Stimulated activated CD8-positive, alpha-beta memory T cell treated with anti-CD3 and anti-CD28 coated beads, Interleukin-12 subunit alpha, Interleukin-12 subunit beta, amount 100 ng/mL, for 24 hours (primary cell): ENCODE results near the gene COL17A1.

Source experiments
- DNase-seq: peaks from one replicate; pipeline ENCODE4 v3.0.0-alpha.2; 2020; ENCODE audit errors: extremely low read depth

Gene COL17A1

GRCh38 chr10:104052431-104052830 lies 33.2 kb downstream of the COL17A1 start:
- DNase-seq: no peak

- no peak for DNase-seq
These were observed 36.0 kb downstream of the COL17A1 start for GRCh38 chr10:104049504-104050250.

- DNase-seq: no peak
These were observed 39.0 kb downstream of the COL17A1 start for GRCh38 chr10:104046651-104047050.

- no peak for DNase-seq
These were observed 40.3 kb downstream of the COL17A1 start for GRCh38 chr10:104045151-104046089.

GRCh38 chr10:104043854-104044253 lies 41.8 kb downstream of the COL17A1 start:
- no peak for DNase-seq

- DNase-seq: no peak
These were observed 42.4 kb downstream of the COL17A1 start for GRCh38 chr10:104043185-104043830.

- no peak for DNase-seq
These were observed 43.7 kb downstream of the COL17A1 start for GRCh38 chr10:104041891-104042535.

- DNase-seq: no peak
These were observed 44.6 kb downstream of the COL17A1 start for GRCh38 chr10:104040862-104041789.

- DNase-seq: no peak
These were observed 45.3 kb downstream of the COL17A1 start for GRCh38 chr10:104040382-104040781.

- no peak for DNase-seq
These were observed 46.5 kb downstream of the COL17A1 start for GRCh38 chr10:104038958-104039752.

- DNase-seq: no peak
These were observed 47.1 kb downstream of the COL17A1 start for GRCh38 chr10:104038537-104038936.

- no peak for DNase-seq
These were observed 48.3 kb downstream of the COL17A1 start for GRCh38 chr10:104037261-104037951.

- no peak for DNase-seq
These were observed 49.0 kb downstream of the COL17A1 start for GRCh38 chr10:104036518-104037260.

GRCh38 chr10:104036069-104036384 lies 49.7 kb downstream of the COL17A1 start:
- no peak for DNase-seq

- no peak for DNase-seq
These were observed 50.2 kb downstream of the COL17A1 start for GRCh38 chr10:104035194-104036068.

GRCh38 chr10:104034401-104035193 lies 51.1 kb downstream of the COL17A1 start:
- DNase-seq: no peak

- no peak for DNase-seq
These were observed 51.7 kb downstream of the COL17A1 start for GRCh38 chr10:104033966-104034365.
